Hepatocyte (in vitro differentiated cells): ENCODE data around the gene TMC1. TPM values are rescaled to one million over a fixed set of nuclear protein-coding genes. Genes with fewer than 3 reads are reported as not detected.

ENCODE experiments used
- DNase-seq: peaks from one replicate; pipeline ENCODE4 v3.0.0-alpha.2; 2016; ENCODE audit warnings: low spot score
- H2AFZ ChIP-seq: fragments of 200-600 bp; sonication (generic); 2 replicates; pipeline ENCODE4 v1.6.0; 2016; ENCODE audit warnings: antibody characterized with exemption, mild to moderate bottlenecking
- H3K27ac ChIP-seq: fragments of 200-600 bp; sonication (generic); 2 replicates; pipeline ENCODE4 v1.5.1; 2016; ENCODE audit warnings: mild to moderate bottlenecking
- H3K27me3 ChIP-seq: fragments of 200-600 bp; sonication (generic); 2 replicates; pipeline ENCODE4 v1.6.1; 2016
- H3K36me3 ChIP-seq: fragments of 200-600 bp; sonication (generic); replicated peaks from 2 replicates; pipeline ENCODE4 v1.5.1; 2016; ENCODE audit warnings: low read depth; ENCODE audit not compliant: insufficient read depth
- H3K4me1 ChIP-seq: fragments of 200-600 bp; sonication (generic); 2 replicates; pipeline ENCODE4 v1.5.1; 2016; ENCODE audit warnings: mild to moderate bottlenecking, moderate library complexity; ENCODE audit not compliant: insufficient read depth
- H3K4me2 ChIP-seq: fragments of 200-600 bp; sonication (generic); 2 replicates; pipeline ENCODE4 v1.6.0; 2016
- H3K4me3 ChIP-seq: fragments of 200-600 bp; sonication (generic); 2 replicates; pipeline ENCODE4 v1.5.1; 2016; ENCODE audit warnings: mild to moderate bottlenecking
- H3K79me2 ChIP-seq: fragments of 200-600 bp; sonication (generic); 2 replicates; pipeline ENCODE4 v1.6.0; 2017; ENCODE audit warnings: mild to moderate bottlenecking
- H3K9me2 ChIP-seq: fragments of 200-600 bp; sonication (generic); replicated peaks from 2 replicates; pipeline ENCODE4 v1.6.0; 2017; ENCODE audit warnings: mild to moderate bottlenecking; ENCODE audit not compliant: insufficient read depth
- H3K9me3 ChIP-seq: fragments of 200-600 bp; sonication (generic); 2 replicates; pipeline ENCODE4 v1.5.1; 2016; ENCODE audit warnings: low read depth, mild to moderate bottlenecking
- H4K20me1 ChIP-seq: fragments of 200-600 bp; sonication (generic); 2 replicates; pipeline ENCODE4 v1.6.0; 2016; ENCODE audit warnings: mild to moderate bottlenecking; ENCODE audit not compliant: insufficient read depth, poor library complexity, severe bottlenecking
- CTCF ChIP-seq: fragments of 200-600 bp; sonication (generic); IDR thresholded peaks from 2 replicates; pipeline ENCODE4 v1.5.1; 2016; ENCODE audit warnings: antibody characterized with exemption, mild to moderate bottlenecking; ENCODE audit not compliant: poor library complexity
- EZH2 ChIP-seq: fragments of 200-600 bp; sonication (generic); IDR thresholded peaks from 2 replicates; pipeline ENCODE4 v1.6.1; 2016; ENCODE audit warnings: antibody characterized with exemption, mild to moderate bottlenecking, borderline replicate concordance
- EZH2phosphoT487 ChIP-seq: fragments of 200-600 bp; sonication (generic); IDR thresholded peaks from one replicate; pipeline ENCODE4 v1.6.1; 2018; ENCODE audit warnings: antibody characterized with exemption, mild to moderate bottlenecking, low read depth, moderate library complexity; ENCODE audit not compliant: unreplicated experiment, severe bottlenecking
- WGBS: methylation state at CpG from one replicate; pipeline ENCODE4 v1.1.6; 2016; ENCODE audit warnings: low lambda C conversion rate; ENCODE audit errors: missing lambda C conversion rate; 5-methylcytosine and 5-hydroxymethylcytosine counted together
- polyA plus RNA-seq: library from polyadenylated mRNA; unstranded; fragments of >200 nt; fragmentation: Nextera tagmentation; extraction: Ambion mirVana; gene quantifications from 2 replicates; pipeline ENCODE4 v1.2.1, GENCODE V29; 2016
- total RNA-seq: library from RNA; depleted of rRNA; stranded (reverse); fragments of >200 nt; gene quantifications from 2 replicates; pipeline ENCODE4 v1.2.3, GENCODE V29; 2014

The TMC1 gene
- total and polyA plus RNA-seq, 2 experiments from 2014 or later: 0.20 to 0.23 TPM

- Histone ChIP-seq H2AFZ (no peak overlapping the region), H3K4me2 (peak overlapping the region; percentile 51)
- no peak for DNase-seq
These were observed 159.8 kb downstream of the TMC1 start for GRCh38 chr9:72681283-72681630.

GRCh38 chr9:72684615-72685014 lies 163.2 kb downstream of the TMC1 start:
- DNase-seq: no peak
- H3K36me3 ChIP-seq: no peaks in the 10 kb centered on the region
- no peak overlapping the region for H3K4me2 ChIP-seq
- H3K4me1 ChIP-seq: no peaks in the 10 kb centered on the region
- no peaks in the 10 kb centered on the region for H3K9me3 ChIP-seq
- H3K9me2 ChIP-seq: no peaks in the 10 kb centered on the region
- no peaks in the 10 kb centered on the region for H3K79me2 ChIP-seq
- WGBS: 95% methylated on average over 2 of the region's 2 CpGs
- H3K27me3 ChIP-seq: no peaks in the 10 kb centered on the region
- no peaks in the 10 kb centered on the region for H4K20me1 ChIP-seq
- no peak overlapping the region for H3K4me3 ChIP-seq
- no peak for TF ChIP-seq EZH2
- no peak for TF ChIP-seq EZH2phosphoT487
- TF ChIP-seq CTCF: no peak
- H2AFZ ChIP-seq: no peak overlapping the region
- no peak overlapping the region for H3K27ac ChIP-seq

More at GRCh38 chr9:72681283-72681630, 159.8 kb downstream of the TMC1 start:
- TF ChIP-seq EZH2phosphoT487: no peak
- TF ChIP-seq CTCF: no peak
- no peak for TF ChIP-seq EZH2
- H3K79me2 ChIP-seq: no peaks in the 10 kb centered on the region
- no peaks in the 10 kb centered on the region for H3K9me2 ChIP-seq
- H4K20me1 ChIP-seq: no peaks in the 10 kb centered on the region
- no peaks in the 10 kb centered on the region for H3K27me3 ChIP-seq
- H3K4me1 ChIP-seq: no peaks in the 10 kb centered on the region
- WGBS: 48% methylated on average over 1 of the region's 1 CpG
- H3K9me3 ChIP-seq: no peaks in the 10 kb centered on the region
- H3K36me3 ChIP-seq: no peaks in the 10 kb centered on the region
- peak overlapping the region; percentile 35 for H3K27ac ChIP-seq
- H3K4me3 ChIP-seq: no peak overlapping the region

GRCh38 chr9:72685911-72686310 lies 164.5 kb downstream of the TMC1 start:
- Histone ChIP-seq H3K27ac (no peak overlapping the region), H3K9me2 (no peaks in the 10 kb centered on the region), H3K27me3 (no peaks in the 10 kb centered on the region), H3K79me2 (no peaks in the 10 kb centered on the region), H4K20me1 (no peaks in the 10 kb centered on the region), H3K9me3 (no peaks in the 10 kb centered on the region), H3K4me1 (no peaks in the 10 kb centered on the region), H3K4me2 (no peak overlapping the region), H2AFZ (no peak overlapping the region), H3K4me3 (no peak overlapping the region), H3K36me3 (no peaks in the 10 kb centered on the region)
- 90% methylated on average over 2 of the region's 2 CpGs for WGBS
- DNase-seq: no peak
- TF ChIP-seq EZH2phosphoT487: no peak
- TF ChIP-seq CTCF: no peak

- Histone ChIP-seq H3K9me3 (no peaks in the 10 kb centered on the region), H3K4me2 (no peak overlapping the region), H3K27ac (no peak overlapping the region), H3K9me2 (no peaks in the 10 kb centered on the region), H4K20me1 (no peaks in the 10 kb centered on the region), H3K4me3 (no peak overlapping the region), H3K79me2 (no peaks in the 10 kb centered on the region), H3K36me3 (no peaks in the 10 kb centered on the region), H2AFZ (no peak overlapping the region), H3K4me1 (no peaks in the 10 kb centered on the region), H3K27me3 (no peaks in the 10 kb centered on the region)
- no peak for DNase-seq
- TF ChIP-seq EZH2: no peak
- TF ChIP-seq CTCF: no peak
- no peak for TF ChIP-seq EZH2phosphoT487
These were observed 165.9 kb downstream of the TMC1 start for GRCh38 chr9:72687331-72687730.
